ENCODE data around the gene ITPA. TPM values are rescaled to one million over a fixed set of nuclear protein-coding genes. Genes with fewer than 3 reads are reported as not detected.

The ITPA gene
- total and polyA plus RNA-seq, 2 of the 8 experiments (the other 6 are each of a cell fraction or from before 2014, with no cell fraction given): 88.2 to 94.0 TPM

DNA sequence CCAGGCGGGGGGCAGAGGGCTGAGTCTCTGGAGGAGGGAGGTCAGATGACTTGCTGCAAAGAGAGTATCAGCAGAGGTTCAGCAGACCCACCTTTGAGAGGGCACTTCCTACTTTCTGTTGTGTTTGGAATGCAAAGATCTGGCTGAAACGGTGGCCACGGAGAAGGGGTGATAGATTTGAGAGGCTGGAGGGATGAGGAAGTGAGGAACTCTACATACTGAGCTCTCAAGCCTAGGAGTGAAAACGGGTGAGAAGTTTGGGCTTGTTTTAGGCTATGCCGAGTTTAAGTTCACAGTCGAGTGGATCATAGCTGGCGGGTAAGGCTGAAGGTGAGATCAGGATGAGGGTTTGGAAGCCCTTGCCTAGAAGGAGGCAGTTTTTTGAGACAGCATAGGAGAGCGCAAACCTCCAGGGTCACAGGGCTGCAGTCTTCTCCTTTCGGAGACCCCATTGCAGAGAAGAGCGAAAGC is 477 bp upstream of the ITPA start (continued):
- TF ChIP-seq EZH2 (IDR thresholded peaks at IDR 0.05; ENCODE audit: low read depth, low read length, severe bottlenecking): no peak
- TF ChIP-seq JUN (IDR thresholded peaks at IDR 0.05; ENCODE audit: low read depth, low read length): no peak
- TF ChIP-seq RFX5 (IDR thresholded peaks at IDR 0.05; ENCODE audit: borderline replicate concordance, low read depth, low read length): no peak
- no peak for TF ChIP-seq KDM4A (IDR thresholded peaks at IDR 0.05; ENCODE audit: low read depth, low read length, severe bottlenecking)
- no peak for TF ChIP-seq TAF1 (IDR thresholded peaks at IDR 0.05; ENCODE audit: low read depth, low read length)
- TF ChIP-seq NANOG (IDR thresholded peaks at IDR 0.05; ENCODE audit: insufficient read depth, low read depth, low read length, poor library complexity, severe bottlenecking): no peak
